Measurements from ENCODE around the gene CES4A.

DNA sequence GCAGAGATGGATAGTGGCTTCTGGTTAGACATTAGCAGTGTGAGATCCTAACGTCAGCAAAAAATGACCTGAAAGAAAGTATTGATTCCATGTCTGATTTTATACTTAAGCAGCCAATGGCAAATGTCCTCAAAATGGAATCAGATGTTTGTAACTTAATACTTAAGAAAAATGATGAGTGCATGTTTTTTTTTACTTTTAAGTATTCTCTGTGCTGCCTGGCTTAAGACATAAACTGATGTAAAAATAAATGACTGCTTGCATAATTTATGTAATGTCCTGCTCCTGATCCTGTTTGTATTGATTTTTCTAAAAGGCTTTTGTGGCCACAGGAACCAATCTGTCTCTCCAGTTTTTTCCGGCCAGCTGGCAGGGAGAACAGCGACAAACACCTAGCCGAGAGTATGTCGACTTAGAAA lies 47.9 kb downstream of the CES4A start:
- TF ChIP-seq, protein P1, sequence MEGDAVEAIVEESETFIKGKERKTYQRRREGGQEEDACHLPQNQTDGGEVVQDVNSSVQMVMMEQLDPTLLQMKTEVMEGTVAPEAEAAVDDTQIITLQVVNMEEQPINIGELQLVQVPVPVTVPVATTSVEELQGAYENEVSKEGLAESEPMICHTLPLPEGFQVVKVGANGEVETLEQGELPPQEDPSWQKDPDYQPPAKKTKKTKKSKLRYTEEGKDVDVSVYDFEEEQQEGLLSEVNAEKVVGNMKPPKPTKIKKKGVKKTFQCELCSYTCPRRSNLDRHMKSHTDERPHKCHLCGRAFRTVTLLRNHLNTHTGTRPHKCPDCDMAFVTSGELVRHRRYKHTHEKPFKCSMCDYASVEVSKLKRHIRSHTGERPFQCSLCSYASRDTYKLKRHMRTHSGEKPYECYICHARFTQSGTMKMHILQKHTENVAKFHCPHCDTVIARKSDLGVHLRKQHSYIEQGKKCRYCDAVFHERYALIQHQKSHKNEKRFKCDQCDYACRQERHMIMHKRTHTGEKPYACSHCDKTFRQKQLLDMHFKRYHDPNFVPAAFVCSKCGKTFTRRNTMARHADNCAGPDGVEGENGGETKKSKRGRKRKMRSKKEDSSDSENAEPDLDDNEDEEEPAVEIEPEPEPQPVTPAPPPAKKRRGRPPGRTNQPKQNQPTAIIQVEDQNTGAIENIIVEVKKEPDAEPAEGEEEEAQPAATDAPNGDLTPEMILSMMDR (IDR thresholded peaks at IDR 0.05): no peak
- no peak for TF ChIP-seq POLR2A (IDR thresholded peaks at IDR 0.05)

All from tibial nerve (tissue), 3 donors.